K562 (cell line): Measurements from ENCODE around the gene FDX1. TPM values are rescaled to one million over a fixed set of nuclear protein-coding genes. Genes with fewer than 3 reads are reported as not detected.

Source experiments
- ATAC-seq: fragments of 200-7000 bp; cut with Tn5 transposase; 3 replicates; pipeline ENCODE4 v1.9.1; 2020; ENCODE audit warnings: moderate library complexity
- BruUV-seq: library from RNA; stranded (reverse); fragments of 400-500 nt; replicated peaks from 2 replicates; lab custom pipeline; 2021; lab: Mats Ljungman, UMichigan
- CTCF ChIA-PET: fragments of 300-600 bp; formaldehyde crosslinking; extraction: SDS; loops from one replicate; lab custom pipeline; 2021; ENCODE audit warnings: low intra/inter-chr PET ratio; lab: Yijun Ruan, JAX
- POLR2A ChIA-PET: fragments of 300-600, 350-650 bp; sonication (Branson Sonifier 250); formaldehyde crosslinking; extraction: SDS; loops from one replicate; lab custom pipeline; 2021; ENCODE audit warnings: antibody characterized with exemption, inconsistent platforms; lab: Yijun Ruan, JAX
- DNase-seq, 4 experiments: peaks; one replicate each; pipeline versions ENCODE4 v3.0.0 to v3.0.0-alpha.2; 2011 to 2018; ENCODE audit warnings: low spot score in 3 of 4, mixed read lengths in 3 of 4; ENCODE audit errors: extremely low read depth in 1 of 4
- FAIRE-seq: peaks from 2 replicates; lab custom pipeline; 2011; peaks lifted over from hg19 to GRCh38; lab: Jason Lieb, UNC
- H2AFZ ChIP-seq: 2 replicates; pipeline ENCODE4 v1.6.0; 2011; ENCODE audit warnings: low read depth, low read length, control low read depth, inconsistent platforms
- H3K27ac ChIP-seq: fragments of 200-600 bp; 3 replicates; pipeline ENCODE4 v1.8.0; 2011; ENCODE audit warnings: low read depth, mild to moderate bottlenecking, control low read depth, inconsistent platforms, low read length, moderate library complexity, mixed read lengths; ENCODE audit errors: extremely low read depth
- H3K27me3 ChIP-seq, 2 experiments: fragments of 300-600 bp in 1 of 2; 2 replicates in 1 of 2; 3 replicates in 1 of 2; pipeline versions ENCODE4 v1.6.0 to v1.8.0; 2011; ENCODE audit warnings: inconsistent platforms in 2 of 2, low read length in 2 of 2, mild to moderate bottlenecking in 1 of 2, mixed read lengths in 1 of 2, moderate library complexity in 1 of 2; ENCODE audit not compliant: control insufficient read depth in 2 of 2, insufficient read depth in 2 of 2
- H3K36me3 ChIP-seq: fragments of 300-600 bp; 3 replicates; pipeline ENCODE4 v1.8.0; 2011; ENCODE audit warnings: mild to moderate bottlenecking, low read length, inconsistent platforms; ENCODE audit not compliant: control insufficient read depth, insufficient read depth
- H3K4me1 ChIP-seq, 2 experiments: fragments of 200-600 bp in 1 of 2; replicated peaks in 1 of 2; 2 replicates in 1 of 2; 3 replicates in 1 of 2; pipeline versions ENCODE4 v1.5.1 to v1.8.0; 2011; ENCODE audit warnings: inconsistent platforms in 2 of 2, low read length in 2 of 2, mild to moderate bottlenecking in 1 of 2, mixed read lengths in 1 of 2, moderate library complexity in 1 of 2; ENCODE audit not compliant: control insufficient read depth in 2 of 2, insufficient read depth in 2 of 2
- H3K4me2 ChIP-seq: 2 replicates; pipeline ENCODE4 v1.6.1; 2011; ENCODE audit warnings: low read length, control low read depth, inconsistent platforms, mixed read lengths; ENCODE audit not compliant: insufficient read depth
- H3K4me3 ChIP-seq: fragments of 200-600 bp; sonication (generic), shearing (Covaris generic); 2 replicates; pipeline ENCODE4 v1.5.1; 2016; ENCODE audit warnings: control low read depth, inconsistent platforms
- H3K79me2 ChIP-seq: fragments of 200-600 bp; 3 replicates; pipeline ENCODE4 v1.8.0; 2011; ENCODE audit warnings: low read length, inconsistent platforms; ENCODE audit not compliant: control insufficient read depth, insufficient read depth
- H3K9ac ChIP-seq, 2 experiments: 2 replicates each; pipeline versions ENCODE4 v1.6.0 to v1.6.1; 2011; ENCODE audit warnings: low read depth in 2 of 2, low read length in 2 of 2, control low read depth in 1 of 2, inconsistent platforms in 1 of 2, mild to moderate bottlenecking in 1 of 2, mixed read lengths in 1 of 2; ENCODE audit not compliant: insufficient read depth in 1 of 2
- H3K9me1 ChIP-seq: one replicate; pipeline ENCODE4 v1.6.0; 2011; ENCODE audit warnings: inconsistent platforms, mild to moderate bottlenecking, low read length, moderate library complexity; ENCODE audit not compliant: control insufficient read depth, insufficient read depth
- H3K9me3 ChIP-seq: replicated peaks from 2 replicates; pipeline ENCODE4 v1.5.1; 2011; ENCODE audit warnings: low read depth, low read length, inconsistent platforms; ENCODE audit not compliant: control insufficient read depth, insufficient read depth
- H4K20me1 ChIP-seq: replicated peaks from 2 replicates; pipeline ENCODE4 v1.6.1; 2011; ENCODE audit warnings: low read length, inconsistent platforms, mixed read lengths; ENCODE audit not compliant: control insufficient read depth, insufficient read depth
- GTF2A2 ChIP-seq: IDR thresholded peaks from 2 replicates; pipeline ENCODE4 v1.6.1; 2016; ENCODE audit warnings: mild to moderate bottlenecking, missing genetic modification characterization, missing compliant biosample characterization
- MIER1 ChIP-seq: fragments of 450-650 bp; IDR thresholded peaks from 2 replicates; pipeline ENCODE4 v1.6.1; 2016; ENCODE audit warnings: antibody characterized with exemption, mild to moderate bottlenecking, low read depth
- POU5F1 ChIP-seq: fragments of 150-350 bp; IDR thresholded peaks from 2 replicates; pipeline ENCODE4 v1.6.1; 2014; ENCODE audit warnings: borderline replicate concordance, low read length, low read depth, mild to moderate bottlenecking; ENCODE audit not compliant: partially characterized antibody
- RBM22 ChIP-seq: fragments of 200-400 bp; formaldehyde crosslinking; IDR thresholded peaks from 2 replicates; pipeline ENCODE4 v1.6.1; 2018; ENCODE audit warnings: low read length, low read depth; ENCODE audit not compliant: poor library complexity, severe bottlenecking
- ZNF146 ChIP-seq: IDR thresholded peaks from one replicate; pipeline ENCODE4 v1.6.1; 2018; ENCODE audit warnings: missing compliant biosample characterization; ENCODE audit not compliant: unreplicated experiment
- ZNF444 ChIP-seq: fragments of 250-450 bp; sonication (Bioruptor Pico); IDR thresholded peaks from 2 replicates; pipeline ENCODE4 v1.4.0; 2020; ENCODE audit warnings: mild to moderate bottlenecking, moderate library complexity
- ZNF707 ChIP-seq: fragments of 250-450 bp; sonication (Bioruptor Pico); conservative IDR thresholded peaks from 2 replicates; pipeline ENCODE4 v1.8.0; 2022; ENCODE audit warnings: inconsistent platforms, mild to moderate bottlenecking, moderate library complexity
- WGBS: fragments of 100-300 bp; shearing (Covaris generic); methylation state at CpG from one replicate; pipeline ENCODE4 v1.1.6; 2016; ENCODE audit warnings: low coverage, mixed read lengths; ENCODE audit not compliant: insufficient coverage; ENCODE audit errors: missing lambda C conversion rate; 5-methylcytosine and 5-hydroxymethylcytosine counted together
- in situ Hi-C: fragments of 300-500 bp; cut with MboI; formaldehyde crosslinking; loops from 4 replicates; pipeline ENCODE4 v1.15.0; 2018; ENCODE audit warnings: inconsistent platforms, mixed read lengths
- intact Hi-C: fragments of 100-400 bp; cut with micrococcal nuclease; formaldehyde crosslinking; loops from 2 replicates; pipeline ENCODE4 v1.14.2; 2022
- polyA plus RNA-seq, 8 experiments: library from polyadenylated mRNA; depleted of rRNA in 4 of 8; stranded (reverse) in 5 of 8; unstranded in 3 of 8; fragments of >200 nt; fragmentation: Nextera tagmentation in 2 of 8; fragmentation: Illumina TruSeq in 1 of 8; extraction: Ambion mirVana in 2 of 8; extraction: Trizol in 1 of 8; gene quantifications; 2 replicates each; pipeline versions ENCODE4 v1.2.1 to v1.2.3, GENCODE V29; 2011 to 2014; ENCODE audit warnings: inconsistent platforms in 1 of 8, missing spikeins in 1 of 8
- total RNA-seq, 7 experiments: library from RNA; depleted of rRNA in 6 of 7; stranded (reverse); fragments of >200 nt in 6 of 7; fragmentation: Illumina TruSeq in 2 of 7; extraction: Trizol in 2 of 7; gene quantifications; 2 replicates each; pipeline versions ENCODE4 v1.2.1 to v1.2.3, GENCODE V29; 2011 to 2021; ENCODE audit warnings: low replicate concordance in 1 of 7
- TF ChIP-seq, protein P1 (sequence below): IDR thresholded peaks from 2 replicates; pipeline ENCODE4 v1.6.1; 2011; ENCODE audit not compliant: insufficient read length; ENCODE audit errors: extremely low read depth
- TF ChIP-seq, protein P2 (sequence below), 2 experiments: fragments of 450-650 bp; IDR thresholded peaks; 2 replicates each; pipeline ENCODE4 v1.6.1; 2018; ENCODE audit warnings: mild to moderate bottlenecking in 2 of 2, low read depth in 1 of 2; ENCODE audit not compliant: partially characterized antibody in 2 of 2
- TF ChIP-seq, protein P3 (sequence below): fragments of 250-450 bp; sonication (Bioruptor Pico); IDR thresholded peaks from 2 replicates; pipeline ENCODE4 v1.8.0; 2021; ENCODE audit warnings: mild to moderate bottlenecking, moderate library complexity
- TF ChIP-seq, protein P4 (sequence below): fragments of 250-450 bp; sonication (Bioruptor Pico); IDR thresholded peaks from 2 replicates; pipeline ENCODE4 v1.5.1; 2021; ENCODE audit warnings: mild to moderate bottlenecking
- TF ChIP-seq, protein P5 (sequence below): fragments of 250-450 bp; sonication (Bioruptor Pico); IDR thresholded peaks from 2 replicates; pipeline ENCODE4 v1.5.0; 2021
- TF ChIP-seq, protein P6 (sequence below): sonication (generic); formaldehyde crosslinking; IDR thresholded peaks from 2 replicates; pipeline ENCODE4 v1.8.0; 2022; ENCODE audit warnings: missing genetic modification reagents, mild to moderate bottlenecking, borderline replicate concordance

FDX1 gene
- total and polyA plus RNA-seq, 9 of the 15 experiments (the other 6 are each of a cell fraction or from before 2014, with no cell fraction given) = 6.4 to 14.3 (median 11.4) TPM

DNA sequence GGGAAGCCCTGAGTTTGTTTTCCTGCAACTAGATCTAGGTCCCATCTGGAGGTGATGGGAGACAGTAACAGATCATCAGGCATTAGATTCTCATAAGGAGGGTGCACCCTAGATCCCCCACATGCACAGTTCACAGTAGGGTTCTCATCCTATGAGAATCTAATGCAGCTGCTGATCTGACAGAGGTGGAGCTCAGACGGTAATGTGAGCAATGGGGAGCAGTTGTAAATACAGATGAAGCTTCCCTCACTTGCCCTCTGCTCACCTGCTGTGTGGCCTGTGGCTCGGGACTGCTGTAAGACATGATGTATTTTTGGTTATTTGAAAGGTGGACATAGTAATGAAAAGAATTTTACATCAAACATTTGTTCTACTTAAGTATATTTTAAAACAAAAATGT, 20.5 kb downstream of the FDX1 start:
- ATAC-seq (no peak), DNase-seq (no peak), FAIRE-seq (no peak)
- POLR2A ChIA-PET = no interaction called here
- H3K4me1 ChIP-seq = peaks cover 0 to 4% of the 10 kb centered on the region in 2 experiments; a peak in 1 of 5 replicates
- no TSS peak for BruUV-seq
- intact Hi-C loops = no loop called here
- peaks cover 4% of the 10 kb centered on the region; the same call in 1 of the 3 replicates for H3K36me3 ChIP-seq
- 83% methylated on average over 2 of the region's 2 CpGs for WGBS
- no peaks in the 10 kb centered on the region for H3K9me3 ChIP-seq
- in situ Hi-C loops = no loop called here
- CTCF ChIA-PET = no interaction called here
- no peaks in the 10 kb centered on the region for H4K20me1 ChIP-seq
- no peak overlapping the region for H3K4me2 ChIP-seq
- H3K27ac ChIP-seq = no peak overlapping the region
- H3K9me1 ChIP-seq = no peaks in the 10 kb centered on the region
- H3K79me2 ChIP-seq = no peaks in the 10 kb centered on the region
- no peak overlapping the region for H2AFZ ChIP-seq
- no peak overlapping the region for H3K9ac ChIP-seq
- H3K4me3 ChIP-seq = no peak overlapping the region
- no peaks in the 10 kb centered on the region for H3K27me3 ChIP-seq
- no peak for TF ChIP-seq GTF2A2 (tag)
- TF ChIP-seq ZNF444 (CRISPR knock-in tag) = no peak
- TF ChIP-seq, protein P1, sequence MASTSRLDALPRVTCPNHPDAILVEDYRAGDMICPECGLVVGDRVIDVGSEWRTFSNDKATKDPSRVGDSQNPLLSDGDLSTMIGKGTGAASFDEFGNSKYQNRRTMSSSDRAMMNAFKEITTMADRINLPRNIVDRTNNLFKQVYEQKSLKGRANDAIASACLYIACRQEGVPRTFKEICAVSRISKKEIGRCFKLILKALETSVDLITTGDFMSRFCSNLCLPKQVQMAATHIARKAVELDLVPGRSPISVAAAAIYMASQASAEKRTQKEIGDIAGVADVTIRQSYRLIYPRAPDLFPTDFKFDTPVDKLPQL = no peak
- TF ChIP-seq, protein P2, sequence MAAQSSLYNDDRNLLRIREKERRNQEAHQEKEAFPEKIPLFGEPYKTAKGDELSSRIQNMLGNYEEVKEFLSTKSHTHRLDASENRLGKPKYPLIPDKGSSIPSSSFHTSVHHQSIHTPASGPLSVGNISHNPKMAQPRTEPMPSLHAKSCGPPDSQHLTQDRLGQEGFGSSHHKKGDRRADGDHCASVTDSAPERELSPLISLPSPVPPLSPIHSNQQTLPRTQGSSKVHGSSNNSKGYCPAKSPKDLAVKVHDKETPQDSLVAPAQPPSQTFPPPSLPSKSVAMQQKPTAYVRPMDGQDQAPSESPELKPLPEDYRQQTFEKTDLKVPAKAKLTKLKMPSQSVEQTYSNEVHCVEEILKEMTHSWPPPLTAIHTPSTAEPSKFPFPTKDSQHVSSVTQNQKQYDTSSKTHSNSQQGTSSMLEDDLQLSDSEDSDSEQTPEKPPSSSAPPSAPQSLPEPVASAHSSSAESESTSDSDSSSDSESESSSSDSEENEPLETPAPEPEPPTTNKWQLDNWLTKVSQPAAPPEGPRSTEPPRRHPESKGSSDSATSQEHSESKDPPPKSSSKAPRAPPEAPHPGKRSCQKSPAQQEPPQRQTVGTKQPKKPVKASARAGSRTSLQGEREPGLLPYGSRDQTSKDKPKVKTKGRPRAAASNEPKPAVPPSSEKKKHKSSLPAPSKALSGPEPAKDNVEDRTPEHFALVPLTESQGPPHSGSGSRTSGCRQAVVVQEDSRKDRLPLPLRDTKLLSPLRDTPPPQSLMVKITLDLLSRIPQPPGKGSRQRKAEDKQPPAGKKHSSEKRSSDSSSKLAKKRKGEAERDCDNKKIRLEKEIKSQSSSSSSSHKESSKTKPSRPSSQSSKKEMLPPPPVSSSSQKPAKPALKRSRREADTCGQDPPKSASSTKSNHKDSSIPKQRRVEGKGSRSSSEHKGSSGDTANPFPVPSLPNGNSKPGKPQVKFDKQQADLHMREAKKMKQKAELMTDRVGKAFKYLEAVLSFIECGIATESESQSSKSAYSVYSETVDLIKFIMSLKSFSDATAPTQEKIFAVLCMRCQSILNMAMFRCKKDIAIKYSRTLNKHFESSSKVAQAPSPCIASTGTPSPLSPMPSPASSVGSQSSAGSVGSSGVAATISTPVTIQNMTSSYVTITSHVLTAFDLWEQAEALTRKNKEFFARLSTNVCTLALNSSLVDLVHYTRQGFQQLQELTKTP (IDR thresholded peaks at IDR 0.05; ENCODE audit: low read depth in 1 of 2, partially characterized antibody in 2 of 2) = no peak
- TF ChIP-seq ZNF146 (CRISPR knock-in tag) = no peak
- TF ChIP-seq, protein P3, sequence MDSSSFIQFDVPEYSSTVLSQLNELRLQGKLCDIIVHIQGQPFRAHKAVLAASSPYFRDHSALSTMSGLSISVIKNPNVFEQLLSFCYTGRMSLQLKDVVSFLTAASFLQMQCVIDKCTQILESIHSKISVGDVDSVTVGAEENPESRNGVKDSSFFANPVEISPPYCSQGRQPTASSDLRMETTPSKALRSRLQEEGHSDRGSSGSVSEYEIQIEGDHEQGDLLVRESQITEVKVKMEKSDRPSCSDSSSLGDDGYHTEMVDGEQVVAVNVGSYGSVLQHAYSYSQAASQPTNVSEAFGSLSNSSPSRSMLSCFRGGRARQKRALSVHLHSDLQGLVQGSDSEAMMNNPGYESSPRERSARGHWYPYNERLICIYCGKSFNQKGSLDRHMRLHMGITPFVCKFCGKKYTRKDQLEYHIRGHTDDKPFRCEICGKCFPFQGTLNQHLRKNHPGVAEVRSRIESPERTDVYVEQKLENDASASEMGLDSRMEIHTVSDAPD = no peak
- TF ChIP-seq, protein P4, sequence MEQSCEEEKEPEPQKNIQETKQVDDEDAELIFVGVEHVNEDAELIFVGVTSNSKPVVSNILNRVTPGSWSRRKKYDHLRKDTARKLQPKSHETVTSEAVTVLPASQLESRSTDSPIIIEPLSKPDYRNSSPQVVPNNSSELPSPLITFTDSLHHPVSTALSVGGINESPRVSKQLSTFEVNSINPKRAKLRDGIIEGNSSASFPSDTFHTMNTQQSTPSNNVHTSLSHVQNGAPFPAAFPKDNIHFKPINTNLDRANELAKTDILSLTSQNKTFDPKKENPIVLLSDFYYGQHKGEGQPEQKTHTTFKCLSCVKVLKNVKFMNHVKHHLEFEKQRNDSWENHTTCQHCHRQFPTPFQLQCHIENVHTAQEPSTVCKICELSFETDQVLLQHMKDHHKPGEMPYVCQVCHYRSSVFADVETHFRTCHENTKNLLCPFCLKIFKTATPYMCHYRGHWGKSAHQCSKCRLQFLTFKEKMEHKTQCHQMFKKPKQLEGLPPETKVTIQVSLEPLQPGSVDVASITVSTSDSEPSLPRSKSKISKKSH (CRISPR knock-in tag) = no peak
- TF ChIP-seq MIER1 = no peak
- TF ChIP-seq, protein P5, sequence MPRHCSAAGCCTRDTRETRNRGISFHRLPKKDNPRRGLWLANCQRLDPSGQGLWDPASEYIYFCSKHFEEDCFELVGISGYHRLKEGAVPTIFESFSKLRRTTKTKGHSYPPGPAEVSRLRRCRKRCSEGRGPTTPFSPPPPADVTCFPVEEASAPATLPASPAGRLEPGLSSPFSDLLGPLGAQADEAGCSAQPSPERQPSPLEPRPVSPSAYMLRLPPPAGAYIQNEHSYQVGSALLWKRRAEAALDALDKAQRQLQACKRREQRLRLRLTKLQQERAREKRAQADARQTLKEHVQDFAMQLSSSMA = no peak
- no peak for TF ChIP-seq ZNF707 (CRISPR knock-in tag)
- TF ChIP-seq POU5F1 = no peak
- TF ChIP-seq, protein P6, sequence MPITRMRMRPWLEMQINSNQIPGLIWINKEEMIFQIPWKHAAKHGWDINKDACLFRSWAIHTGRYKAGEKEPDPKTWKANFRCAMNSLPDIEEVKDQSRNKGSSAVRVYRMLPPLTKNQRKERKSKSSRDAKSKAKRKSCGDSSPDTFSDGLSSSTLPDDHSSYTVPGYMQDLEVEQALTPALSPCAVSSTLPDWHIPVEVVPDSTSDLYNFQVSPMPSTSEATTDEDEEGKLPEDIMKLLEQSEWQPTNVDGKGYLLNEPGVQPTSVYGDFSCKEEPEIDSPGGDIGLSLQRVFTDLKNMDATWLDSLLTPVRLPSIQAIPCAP (CRISPR knock-in tag) = no peak
- TF ChIP-seq RBM22 = no peak
